Gastroesophageal sphincter (tissue), 4 donors: ENCODE measurements around the gene EEF2. TPM values are rescaled to one million over a fixed set of nuclear protein-coding genes. Genes with fewer than 3 reads are reported as not detected.

Experiments
- ATAC-seq: fragments of 150-250 bp; one replicate; pipeline ENCODE4 v1.9.1; 2016; ENCODE audit warnings: mild to moderate bottlenecking, moderate library complexity
- H3K27ac ChIP-seq, 4 donors: fragments of 200-600 bp; sonication (generic) in 3 of 4; 1 replicate in 3 of 4; 2 replicates in 1 of 4; pipeline ENCODE4 v1.5.1; 2016 to 2019
- H3K27me3 ChIP-seq: fragments of 200-600 bp; sonication (generic); one replicate; pipeline ENCODE4 v1.5.1; 2019
- H3K36me3 ChIP-seq, 2 donors: fragments of 200-600 bp; sonication (generic); one replicate each; pipeline ENCODE4 v1.5.1; 2019; ENCODE audit warnings: control low read depth in 1 of 2
- H3K4me1 ChIP-seq, 3 donors: fragments of 200-600 bp; sonication (generic); 1 replicate in 2 of 3; 2 replicates in 1 of 3; pipeline ENCODE4 v1.5.1; 2016 to 2019; ENCODE audit warnings: control low read depth in 2 of 3
- H3K4me3 ChIP-seq, 2 donors: fragments of 200-600 bp; sonication (generic); one replicate each; pipeline ENCODE4 v1.5.1; 2019; ENCODE audit warnings: mild to moderate bottlenecking in 1 of 2, moderate library complexity in 1 of 2
- H3K9me3 ChIP-seq, 3 donors: fragments of 200-600 bp; sonication (generic); one replicate each; pipeline ENCODE4 v1.5.1; 2017 to 2019; ENCODE audit warnings: control low read depth in 2 of 3
- EP300 ChIP-seq: sonication (generic); formaldehyde crosslinking; IDR thresholded peaks from one replicate; pipeline ENCODE4 v1.6.1; 2017; ENCODE audit warnings: antibody characterized with exemption, mild to moderate bottlenecking
- POLR2A ChIP-seq, 2 donors: fragments of 450-650 bp; IDR thresholded peaks; one replicate each; pipeline ENCODE4 v1.6.1; 2017; ENCODE audit warnings: antibody characterized with exemption in 2 of 2, mild to moderate bottlenecking in 2 of 2, moderate library complexity in 1 of 2
- POLR2AphosphoS5 ChIP-seq: sonication (generic); formaldehyde crosslinking; IDR thresholded peaks from one replicate; pipeline ENCODE4 v1.6.1; 2017; ENCODE audit warnings: antibody characterized with exemption
- WGBS, 2 donors: methylation state at CpG; one replicate each; pipeline ENCODE4 v1.1.5; 2018; ENCODE audit warnings: low coverage in 1 of 2; 5-methylcytosine and 5-hydroxymethylcytosine counted together
- total RNA-seq, 4 donors: library from RNA; depleted of rRNA; stranded (reverse); fragments of >200 nt; gene quantifications; one replicate each; pipeline ENCODE4 v1.1.0, GENCODE V29; 2016
- TF ChIP-seq, protein P1 (sequence below), 4 experiments: fragments of 200-600 bp in 2 of 4; fragments of 450-650 bp in 2 of 4; sonication (generic) in 1 of 4; IDR thresholded peaks; one replicate each; pipeline ENCODE4 v1.5.1; 2017 to 2019; ENCODE audit warnings: antibody characterized with exemption in 4 of 4, mild to moderate bottlenecking in 2 of 4, moderate library complexity in 2 of 4

Gene EEF2
- total RNA-seq, 4 donors from 2014 or later, result 2,212 to 2,463 (median 2,311) TPM

DNA sequence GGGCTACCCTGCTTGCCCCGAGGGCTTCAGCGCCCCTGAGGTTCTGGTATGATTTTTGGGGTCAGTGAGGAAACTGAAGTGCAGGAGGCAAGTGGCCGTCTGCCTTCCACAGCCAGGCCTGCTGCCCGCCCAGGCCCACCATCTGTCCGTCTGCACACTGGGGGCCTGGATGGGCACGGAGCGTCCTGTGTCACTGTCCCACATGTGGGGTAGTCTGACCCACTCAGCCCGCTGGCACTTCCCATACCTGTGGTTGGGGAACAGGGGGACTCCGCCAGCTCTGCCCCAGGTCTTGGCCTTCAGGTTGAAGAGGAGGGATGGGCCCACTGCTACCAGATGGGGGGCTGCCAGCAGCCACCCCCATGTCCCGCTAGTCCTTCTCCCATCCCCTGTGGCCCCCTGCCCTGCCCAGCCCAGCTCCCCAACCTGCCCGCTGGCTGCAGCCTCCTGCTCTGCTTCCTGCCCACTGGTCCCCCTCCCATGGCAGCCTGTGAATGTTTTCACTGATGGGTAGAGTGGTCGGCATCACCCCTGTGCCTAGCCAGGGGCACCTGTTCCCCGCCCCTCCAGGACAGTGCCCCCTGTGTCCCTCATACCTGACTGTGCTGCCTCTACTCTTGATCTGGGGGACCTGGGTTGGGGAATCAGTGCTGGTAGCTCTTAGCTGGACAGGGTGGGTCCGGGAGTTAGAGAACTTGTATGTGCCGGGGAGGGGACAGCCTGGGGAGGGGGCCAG lies 31.8 kb upstream of the EEF2 start:
- peak overlapping the region in 3 of 4 donors; percentile 46 to 83 (median 78) for H3K27ac ChIP-seq
- H3K4me1 ChIP-seq, result peaks cover 0 to 87% (median 29%) of the 10 kb centered on the region in 3 donors

DNA sequence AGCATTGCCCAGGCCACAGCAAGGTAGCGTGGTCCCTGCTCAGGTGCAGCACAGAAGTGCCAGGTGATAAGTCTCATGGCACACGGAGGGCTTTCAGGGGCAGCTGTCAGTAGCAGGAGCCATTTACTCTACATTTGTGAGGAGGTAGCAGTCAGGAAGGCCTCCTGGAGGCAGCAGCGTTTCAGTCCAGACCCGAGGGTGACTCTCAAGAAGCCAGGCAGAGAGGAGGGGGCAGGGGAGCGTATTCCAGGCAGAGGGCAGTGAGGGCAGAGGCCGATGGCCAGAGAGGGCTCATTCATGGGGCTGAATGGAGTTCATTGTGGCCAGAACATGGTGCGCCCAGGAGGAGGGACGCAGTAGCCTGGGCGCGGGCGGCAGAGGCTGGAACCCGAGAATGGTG lies 31.2 kb upstream of the EEF2 start:
- Histone ChIP-seq H3K36me3 (peaks cover 0 to 34% of the 10 kb centered on the region in 2 donors), H3K27ac (peak overlapping the region in 3 of 4 donors; percentile 78 to 87 (median 83)), H3K4me1 (peaks cover 0 to 91% (median 31%) of the 10 kb centered on the region in 3 donors), H3K9me3 (no peaks in the 10 kb centered on the region), H3K4me3 (no peak overlapping the region), H3K27me3 (no peaks in the 10 kb centered on the region)
- WGBS, 2 donors, result 67 to 84% methylated on average over 1 to 5 of the region's 12 CpGs
- TF ChIP-seq, protein P1, sequence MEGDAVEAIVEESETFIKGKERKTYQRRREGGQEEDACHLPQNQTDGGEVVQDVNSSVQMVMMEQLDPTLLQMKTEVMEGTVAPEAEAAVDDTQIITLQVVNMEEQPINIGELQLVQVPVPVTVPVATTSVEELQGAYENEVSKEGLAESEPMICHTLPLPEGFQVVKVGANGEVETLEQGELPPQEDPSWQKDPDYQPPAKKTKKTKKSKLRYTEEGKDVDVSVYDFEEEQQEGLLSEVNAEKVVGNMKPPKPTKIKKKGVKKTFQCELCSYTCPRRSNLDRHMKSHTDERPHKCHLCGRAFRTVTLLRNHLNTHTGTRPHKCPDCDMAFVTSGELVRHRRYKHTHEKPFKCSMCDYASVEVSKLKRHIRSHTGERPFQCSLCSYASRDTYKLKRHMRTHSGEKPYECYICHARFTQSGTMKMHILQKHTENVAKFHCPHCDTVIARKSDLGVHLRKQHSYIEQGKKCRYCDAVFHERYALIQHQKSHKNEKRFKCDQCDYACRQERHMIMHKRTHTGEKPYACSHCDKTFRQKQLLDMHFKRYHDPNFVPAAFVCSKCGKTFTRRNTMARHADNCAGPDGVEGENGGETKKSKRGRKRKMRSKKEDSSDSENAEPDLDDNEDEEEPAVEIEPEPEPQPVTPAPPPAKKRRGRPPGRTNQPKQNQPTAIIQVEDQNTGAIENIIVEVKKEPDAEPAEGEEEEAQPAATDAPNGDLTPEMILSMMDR (IDR thresholded peaks at IDR 0.05), result no peak
- TF ChIP-seq EP300 (no peak), POLR2AphosphoS5 (no peak), POLR2A (IDR thresholded peaks at IDR 0.05) (no peak)
- ATAC-seq, result no peak

More for the DNA sequence above, 31.8 kb upstream of the EEF2 start:
- H3K36me3 ChIP-seq, result peaks cover 0 to 34% of the 10 kb centered on the region in 2 donors
- no peak for ATAC-seq
- H3K27me3 ChIP-seq, result no peaks in the 10 kb centered on the region
- no peak overlapping the region for H3K4me3 ChIP-seq
- TF ChIP-seq POLR2AphosphoS5 (no peak), POLR2A (IDR thresholded peaks at IDR 0.05) (no peak), EP300 (no peak)
- TF ChIP-seq, protein P1 (IDR thresholded peaks at IDR 0.05), result no peak
- 86 to 100% methylated on average over 1 to 3 of the region's 15 CpGs for WGBS, 2 donors
- H3K9me3 ChIP-seq, result no peaks in the 10 kb centered on the region

DNA sequence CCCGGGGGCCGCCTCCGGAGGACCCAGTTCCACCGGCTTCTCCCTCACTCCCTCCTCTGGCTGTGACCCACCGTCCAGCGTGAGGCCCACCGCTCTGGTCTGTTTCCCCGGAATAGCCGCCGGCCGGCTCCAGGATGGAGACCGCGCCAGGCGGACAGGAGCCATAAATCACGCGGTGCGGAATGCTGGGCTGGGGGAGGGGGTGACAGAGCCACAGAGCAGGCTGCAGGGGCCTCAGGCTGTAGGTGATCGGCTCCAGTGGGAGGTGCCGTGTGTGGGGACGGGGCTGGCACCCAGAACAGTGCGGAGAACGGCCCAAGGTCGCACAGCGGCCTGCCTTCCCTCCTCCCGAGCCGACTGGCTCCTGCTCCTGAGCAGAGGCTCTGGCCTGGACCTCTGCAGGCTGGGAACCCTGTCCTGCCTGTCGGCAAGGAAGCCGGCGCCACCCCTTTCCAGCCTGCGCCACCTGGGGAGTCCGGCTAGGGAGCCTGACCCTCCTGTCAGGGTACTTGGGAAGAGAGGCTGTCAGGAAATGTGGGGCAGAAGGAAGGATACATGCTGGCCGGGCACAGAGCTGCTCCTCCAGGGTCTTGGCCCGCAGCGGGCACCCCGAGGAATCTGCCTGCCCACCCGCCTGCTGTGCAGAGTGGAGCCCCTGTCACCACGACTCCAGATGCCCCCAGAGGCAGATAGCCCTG lies 30.6 kb upstream of the EEF2 start:
- ATAC-seq, result peak; percentile 58
- TF ChIP-seq EP300 (no peak), POLR2A (IDR thresholded peaks at IDR 0.05) (no peak), POLR2AphosphoS5 (no peak)
- TF ChIP-seq, protein P1 (IDR thresholded peaks at IDR 0.05), result no peak
- Histone ChIP-seq H3K27ac (peak overlapping the region; percentile 19 to 87 (median 80)), H3K9me3 (no peaks in the 10 kb centered on the region), H3K27me3 (no peaks in the 10 kb centered on the region), H3K36me3 (peaks cover 0 to 34% of the 10 kb centered on the region in 2 donors), H3K4me3 (peak overlapping the region in 1 of 2 donors; percentile 22), H3K4me1 (peaks cover 0 to 94% (median 33%) of the 10 kb centered on the region in 3 donors)
- no CpG with 5 or more reads among the region's 37 CpGs for WGBS, 2 donors

DNA sequence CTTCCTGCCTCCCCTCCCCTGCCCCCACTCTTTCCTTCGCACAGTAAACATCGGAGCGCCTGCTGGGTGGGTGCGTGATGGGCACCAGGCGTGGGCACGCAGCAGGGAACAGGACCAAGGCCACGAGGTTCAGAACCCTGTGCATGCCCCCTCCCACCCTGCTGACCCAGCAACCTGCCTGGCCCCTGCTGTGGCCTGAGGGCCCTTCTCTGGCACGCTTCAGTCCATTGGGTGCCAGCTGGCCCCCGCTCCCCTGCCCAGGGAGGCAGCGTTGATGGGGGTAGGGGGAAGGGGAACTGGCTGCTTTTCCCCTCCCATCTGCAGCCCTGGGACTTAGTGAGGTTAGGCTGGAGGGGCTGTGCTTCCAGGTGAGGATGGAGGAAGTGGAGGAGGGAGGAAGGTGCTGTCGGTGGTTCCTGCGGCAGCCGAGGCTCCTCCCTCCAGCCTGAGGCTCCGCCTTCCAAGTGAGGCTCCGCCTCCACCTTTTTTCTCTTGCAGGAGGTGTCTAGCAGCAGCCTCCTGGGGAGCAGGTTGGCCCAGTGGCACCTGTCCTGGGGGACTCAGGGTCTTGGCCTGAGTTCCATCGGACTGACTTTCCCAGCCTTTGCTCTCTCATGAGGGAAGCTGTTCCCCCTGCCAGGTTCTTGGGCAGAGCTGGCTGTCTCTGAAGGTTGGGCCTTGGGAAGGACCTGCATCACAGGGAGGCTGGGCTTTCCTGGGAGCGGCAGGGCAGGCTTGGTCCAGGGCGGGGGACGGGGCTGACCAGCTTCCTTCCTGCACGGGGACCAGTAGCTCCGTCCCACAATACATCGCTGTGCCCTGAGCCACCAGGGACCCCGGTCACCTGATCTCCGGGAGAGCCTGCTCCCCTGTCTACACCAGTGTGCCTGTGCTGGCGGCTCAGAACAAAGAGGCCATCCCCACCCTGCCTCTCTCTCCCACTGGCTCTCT lies 29.6 kb upstream of the EEF2 start:
- H3K36me3 ChIP-seq, result peaks cover 0 to 39% of the 10 kb centered on the region in 2 donors
- WGBS, 2 donors, result 20% methylated on average over 2 of the region's 25 CpGs; no CpG with 5 or more reads in 1 of the 2 donors
- peak; percentile 56 for ATAC-seq
- no peaks in the 10 kb centered on the region for H3K27me3 ChIP-seq
- no peaks in the 10 kb centered on the region for H3K9me3 ChIP-seq
- TF ChIP-seq, protein P1 (IDR thresholded peaks at IDR 0.05), result no peak
- TF ChIP-seq EP300, result no peak
- H3K27ac ChIP-seq, result peak overlapping the region; percentile 19 to 87 (median 80)
- peak overlapping the region in 1 of 2 donors; percentile 22 for H3K4me3 ChIP-seq
- peaks cover 0 to 94% (median 43%) of the 10 kb centered on the region in 3 donors for H3K4me1 ChIP-seq
